ENCODE results near the gene CENPV. TPM values are rescaled to one million over a fixed set of nuclear protein-coding genes. Genes with fewer than 3 reads are reported as not detected.
A peak's percentile ranks its signal among the peaks of the same experiment; 100 is the strongest.

CENPV gene
- total RNA-seq, 2 donors from 2014 or later = 109 to 202 TPM

GRCh38 chr17:16351831-16352230 lies 1.4 kb downstream of the CENPV start:
- Histone ChIP-seq H3K27ac (ENCODE audit: low read depth, low read length) (peak overlapping the region; percentile 96), H3K9me3 (ENCODE audit: control insufficient read depth, low read length) (no peaks in the 10 kb centered on the region), H3K4me1 (ENCODE audit: control insufficient read depth, insufficient read depth, low read length) (no peaks in the 10 kb centered on the region), H3K36me3 (ENCODE audit: control insufficient read depth, insufficient read depth, low read length) (peaks cover 31% of the 10 kb centered on the region), H3K4me3 (ENCODE audit: low read length) (peak overlapping the region; percentile 93), H3K27me3 (ENCODE audit: control insufficient read depth, insufficient read depth, low read length, poor library complexity, severe bottlenecking) (no peaks in the 10 kb centered on the region), H3K9ac (ENCODE audit: extremely low read depth, low read length, poor library complexity, severe bottlenecking) (peak overlapping the region; percentile 92)
- TF ChIP-seq, protein P1, sequence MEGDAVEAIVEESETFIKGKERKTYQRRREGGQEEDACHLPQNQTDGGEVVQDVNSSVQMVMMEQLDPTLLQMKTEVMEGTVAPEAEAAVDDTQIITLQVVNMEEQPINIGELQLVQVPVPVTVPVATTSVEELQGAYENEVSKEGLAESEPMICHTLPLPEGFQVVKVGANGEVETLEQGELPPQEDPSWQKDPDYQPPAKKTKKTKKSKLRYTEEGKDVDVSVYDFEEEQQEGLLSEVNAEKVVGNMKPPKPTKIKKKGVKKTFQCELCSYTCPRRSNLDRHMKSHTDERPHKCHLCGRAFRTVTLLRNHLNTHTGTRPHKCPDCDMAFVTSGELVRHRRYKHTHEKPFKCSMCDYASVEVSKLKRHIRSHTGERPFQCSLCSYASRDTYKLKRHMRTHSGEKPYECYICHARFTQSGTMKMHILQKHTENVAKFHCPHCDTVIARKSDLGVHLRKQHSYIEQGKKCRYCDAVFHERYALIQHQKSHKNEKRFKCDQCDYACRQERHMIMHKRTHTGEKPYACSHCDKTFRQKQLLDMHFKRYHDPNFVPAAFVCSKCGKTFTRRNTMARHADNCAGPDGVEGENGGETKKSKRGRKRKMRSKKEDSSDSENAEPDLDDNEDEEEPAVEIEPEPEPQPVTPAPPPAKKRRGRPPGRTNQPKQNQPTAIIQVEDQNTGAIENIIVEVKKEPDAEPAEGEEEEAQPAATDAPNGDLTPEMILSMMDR (conservative IDR thresholded peaks at IDR 0.05) = no peak
- H3K4me3 Mint-ChIP-seq = peak overlapping the region; percentile 92
- peaks cover 20% of the 10 kb centered on the region for H3K36me3 Mint-ChIP-seq (ENCODE audit: low read depth)
- 8 to 12% methylated on average over 10 of the region's 10 CpGs for WGBS, 2 experiments (ENCODE audit: insufficient coverage in 1 of 2, insufficient read length in 1 of 2)
- H3K9me3 Mint-ChIP-seq = no peaks in the 10 kb centered on the region
- H3K27me3 Mint-ChIP-seq (ENCODE audit: insufficient read depth) = peaks cover 14% of the 10 kb centered on the region
- peak overlapping the region; percentile 98 for H3K27ac Mint-ChIP-seq
- no peak for DNase-seq
- peaks cover 8% of the 10 kb centered on the region for H3K4me1 Mint-ChIP-seq

DNA sequence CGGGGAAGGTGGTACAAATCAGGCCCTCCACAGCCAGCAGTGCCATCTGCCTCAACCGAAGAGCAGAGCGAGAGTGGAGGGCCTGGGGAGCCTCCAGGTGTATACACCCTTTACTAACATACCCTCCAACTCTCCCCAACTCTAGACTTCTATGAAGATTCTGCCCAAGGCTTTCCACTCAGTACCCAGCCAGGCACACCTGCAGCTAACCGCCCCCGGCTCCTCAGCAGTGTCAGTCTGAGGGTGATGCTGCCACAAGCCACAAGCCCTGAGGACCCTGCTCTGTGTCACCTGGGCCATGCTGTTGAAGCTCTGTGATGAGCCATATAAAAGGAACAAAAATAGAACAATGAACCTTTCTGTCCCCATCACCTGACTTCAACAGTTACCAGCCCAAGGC lies 3.8 kb downstream of the CENPV start:
- Histone ChIP-seq H3K4me1 (ENCODE audit: control insufficient read depth, insufficient read depth, low read length) (no peaks in the 10 kb centered on the region), H3K27me3 (ENCODE audit: control insufficient read depth, insufficient read depth, low read length, poor library complexity, severe bottlenecking) (no peaks in the 10 kb centered on the region), H3K27ac (ENCODE audit: low read depth, low read length) (no peak overlapping the region), H3K4me3 (ENCODE audit: low read length) (no peak overlapping the region), H3K9ac (ENCODE audit: extremely low read depth, low read length, poor library complexity, severe bottlenecking) (no peak overlapping the region), H3K36me3 (ENCODE audit: control insufficient read depth, insufficient read depth, low read length) (peaks cover 40% of the 10 kb centered on the region), H3K9me3 (ENCODE audit: control insufficient read depth, low read length) (no peaks in the 10 kb centered on the region)
- Mint-ChIP-seq H3K9me3 (no peaks in the 10 kb centered on the region), H3K4me3 (no peak overlapping the region), H3K27me3 (ENCODE audit: insufficient read depth) (peaks cover 9% of the 10 kb centered on the region), H3K4me1 (peaks cover 8% of the 10 kb centered on the region), H3K27ac (no peak overlapping the region), H3K36me3 (ENCODE audit: low read depth) (peaks cover 26% of the 10 kb centered on the region)
- TF ChIP-seq, protein P1 (conservative IDR thresholded peaks at IDR 0.05) = no peak
- WGBS, 2 experiments (ENCODE audit: insufficient coverage in 1 of 2, insufficient read length in 1 of 2) = 96 to 100% methylated on average over 3 to 5 of the region's 5 CpGs
- no peak for DNase-seq

GRCh38 chr17:16348586-16348985 lies 4.7 kb downstream of the CENPV start:
- Mint-ChIP-seq H3K27ac (no peak overlapping the region), H3K4me1 (peaks cover 6% of the 10 kb centered on the region), H3K27me3 (ENCODE audit: insufficient read depth) (peaks cover 5% of the 10 kb centered on the region), H3K4me3 (no peak overlapping the region), H3K36me3 (ENCODE audit: low read depth) (peaks cover 33% of the 10 kb centered on the region), H3K9me3 (no peaks in the 10 kb centered on the region)
- no peak overlapping the region for H3K9ac ChIP-seq (ENCODE audit: extremely low read depth, low read length, poor library complexity, severe bottlenecking)
- peaks cover 48% of the 10 kb centered on the region for H3K36me3 ChIP-seq (ENCODE audit: control insufficient read depth, insufficient read depth, low read length)
- no peak for DNase-seq
- TF ChIP-seq, protein P1 (conservative IDR thresholded peaks at IDR 0.05) = no peak
- H3K4me3 ChIP-seq (ENCODE audit: low read length) = no peak overlapping the region
- no peak overlapping the region for H3K27ac ChIP-seq (ENCODE audit: low read depth, low read length)
- H3K9me3 ChIP-seq (ENCODE audit: control insufficient read depth, low read length) = no peaks in the 10 kb centered on the region
- no peaks in the 10 kb centered on the region for H3K4me1 ChIP-seq (ENCODE audit: control insufficient read depth, insufficient read depth, low read length)
- H3K27me3 ChIP-seq (ENCODE audit: control insufficient read depth, insufficient read depth, low read length, poor library complexity, severe bottlenecking) = no peaks in the 10 kb centered on the region
- 89 to 93% methylated on average over 5 to 6 of the region's 6 CpGs for WGBS, 2 experiments (ENCODE audit: insufficient coverage in 1 of 2, insufficient read length in 1 of 2)

Measured in endodermal cell (in vitro differentiated cells).